ENCODE data around the gene SYT1.
"Not testable (repeated sequence)": the region's sequence is repeated elsewhere in the genome, so short reads cannot be mapped to it uniquely, and the experiment has no call there.

Gene SYT1

GRCh38 chr12:79421236-79421740 lies 556.7 kb downstream of the SYT1 start:
- H3K27ac ChIP-seq: no peak overlapping the region
- TF ChIP-seq, protein P1, sequence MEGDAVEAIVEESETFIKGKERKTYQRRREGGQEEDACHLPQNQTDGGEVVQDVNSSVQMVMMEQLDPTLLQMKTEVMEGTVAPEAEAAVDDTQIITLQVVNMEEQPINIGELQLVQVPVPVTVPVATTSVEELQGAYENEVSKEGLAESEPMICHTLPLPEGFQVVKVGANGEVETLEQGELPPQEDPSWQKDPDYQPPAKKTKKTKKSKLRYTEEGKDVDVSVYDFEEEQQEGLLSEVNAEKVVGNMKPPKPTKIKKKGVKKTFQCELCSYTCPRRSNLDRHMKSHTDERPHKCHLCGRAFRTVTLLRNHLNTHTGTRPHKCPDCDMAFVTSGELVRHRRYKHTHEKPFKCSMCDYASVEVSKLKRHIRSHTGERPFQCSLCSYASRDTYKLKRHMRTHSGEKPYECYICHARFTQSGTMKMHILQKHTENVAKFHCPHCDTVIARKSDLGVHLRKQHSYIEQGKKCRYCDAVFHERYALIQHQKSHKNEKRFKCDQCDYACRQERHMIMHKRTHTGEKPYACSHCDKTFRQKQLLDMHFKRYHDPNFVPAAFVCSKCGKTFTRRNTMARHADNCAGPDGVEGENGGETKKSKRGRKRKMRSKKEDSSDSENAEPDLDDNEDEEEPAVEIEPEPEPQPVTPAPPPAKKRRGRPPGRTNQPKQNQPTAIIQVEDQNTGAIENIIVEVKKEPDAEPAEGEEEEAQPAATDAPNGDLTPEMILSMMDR (IDR thresholded peaks at IDR 0.05): no peak
- TF ChIP-seq ZFX (IDR thresholded peaks at IDR 0.05; ENCODE audit: borderline replicate concordance): no peak

- TF ChIP-seq, protein P1 (IDR thresholded peaks at IDR 0.05): no peak
- no peak for TF ChIP-seq ZFX (IDR thresholded peaks at IDR 0.05; ENCODE audit: borderline replicate concordance)
- no peak overlapping the region for H3K27ac ChIP-seq
Observed at GRCh38 chr12:79422060-79422812, 557.7 kb downstream of the SYT1 start.

- H3K27ac ChIP-seq: no peak overlapping the region
- TF ChIP-seq, protein P1 (IDR thresholded peaks at IDR 0.05): no peak
Observed at GRCh38 chr12:79423560-79423959, 559.0 kb downstream of the SYT1 start.

GRCh38 chr12:79424109-79424721 lies 559.6 kb downstream of the SYT1 start:
- TF ChIP-seq ZFX (IDR thresholded peaks at IDR 0.05; ENCODE audit: borderline replicate concordance): no peak
- TF ChIP-seq, protein P1 (IDR thresholded peaks at IDR 0.05): no peak
- no peak overlapping the region for H3K27ac ChIP-seq

GRCh38 chr12:79426121-79426520 lies 561.5 kb downstream of the SYT1 start:
- H3K27ac ChIP-seq: no peak overlapping the region
- TF ChIP-seq, protein P1 (IDR thresholded peaks at IDR 0.05): no peak
- no peak for TF ChIP-seq ZFX (IDR thresholded peaks at IDR 0.05; ENCODE audit: borderline replicate concordance)

DNA sequence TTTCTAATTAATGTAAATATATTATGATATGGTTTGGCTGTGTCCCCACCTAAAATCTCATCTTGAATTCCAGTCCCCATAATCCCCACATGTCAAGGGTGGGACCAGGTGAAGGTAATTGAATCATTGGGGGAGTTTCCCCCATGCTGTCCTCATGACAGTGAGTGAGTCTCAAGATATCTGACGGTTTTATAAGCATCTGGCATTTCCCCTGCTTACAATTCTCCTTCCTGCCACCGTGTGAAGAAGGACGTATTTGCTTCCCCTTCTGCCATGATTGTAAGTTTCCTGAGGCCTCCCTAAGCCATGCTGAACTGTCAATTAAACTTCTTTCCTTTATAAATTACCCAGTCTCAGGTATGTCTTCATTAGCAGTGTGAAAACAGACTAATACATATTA lies 562.2 kb downstream of the SYT1 start:
- H3K27ac ChIP-seq: not testable (repeated sequence)

- TF ChIP-seq, protein P1 (IDR thresholded peaks at IDR 0.05): no peak
- H3K27ac ChIP-seq: no peak overlapping the region
Observed at GRCh38 chr12:79433465-79434072, 569.0 kb downstream of the SYT1 start.

Measured in 22Rv1 (cell line).